HepG2 (cell line): ENCODE results near the gene KMT2A. TPM values are rescaled to one million over a fixed set of nuclear protein-coding genes. Genes with fewer than 3 reads are reported as not detected.

ENCODE experiments used
- ARNT2 ChIP-seq: sonication (generic); formaldehyde crosslinking; IDR thresholded peaks from 2 replicates; pipeline ENCODE4 v1.8.0; 2022; ENCODE audit warnings: mild to moderate bottlenecking, low read depth, missing genetic modification reagents, moderate library complexity
- BHLHE40 ChIP-seq: IDR thresholded peaks from 2 replicates; pipeline ENCODE4 v1.6.1; 2011; ENCODE audit warnings: low read length, improper control_type of control experiment
- CCDC6 ChIP-seq: sonication (generic); formaldehyde crosslinking; IDR thresholded peaks from 2 replicates; pipeline ENCODE4 v1.8.1; 2022; ENCODE audit warnings: mild to moderate bottlenecking, missing genetic modification reagents, moderate library complexity
- CTCF ChIP-seq: sonication (generic); formaldehyde crosslinking; IDR thresholded peaks from 2 replicates; pipeline ENCODE4 v1.5.0; 2020; ENCODE audit warnings: mild to moderate bottlenecking, missing genetic modification reagents, moderate library complexity
- ELF3 ChIP-seq: IDR thresholded peaks from 2 replicates; pipeline ENCODE4 v1.6.1; 2016; ENCODE audit warnings: missing genetic modification reagents, missing compliant biosample characterization
- FOXK1 ChIP-seq: sonication (generic); formaldehyde crosslinking; IDR thresholded peaks from 2 replicates; pipeline ENCODE4 v1.4.0; 2020; ENCODE audit warnings: low read depth, missing genetic modification reagents, borderline replicate concordance
- GABPB1 ChIP-seq: IDR thresholded peaks from 2 replicates; pipeline ENCODE4 v1.6.1; 2016; ENCODE audit warnings: mild to moderate bottlenecking, missing genetic modification reagents, moderate library complexity, missing compliant biosample characterization
- HES4 ChIP-seq: sonication (generic); formaldehyde crosslinking; IDR thresholded peaks from 2 replicates; pipeline ENCODE4 v1.9.0; 2021; ENCODE audit warnings: mild to moderate bottlenecking, missing genetic modification reagents, borderline replicate concordance
- HMG20A ChIP-seq: IDR thresholded peaks from 2 replicates; pipeline ENCODE4 v1.6.1; 2016; ENCODE audit warnings: borderline replicate concordance
- HNF4A ChIP-seq: sonication (generic); formaldehyde crosslinking; IDR thresholded peaks from 2 replicates; pipeline ENCODE4 v1.4.0; 2020; ENCODE audit warnings: missing genetic modification reagents
- MAX ChIP-seq: IDR thresholded peaks from 2 replicates; pipeline ENCODE4 v1.6.1; 2012; ENCODE audit warnings: inconsistent platforms
- RBM39 ChIP-seq: fragments of 200-400 bp; formaldehyde crosslinking; IDR thresholded peaks from one replicate; pipeline ENCODE4 v1.6.1; 2018; ENCODE audit warnings: antibody characterized with exemption, mild to moderate bottlenecking, low read depth, low read length; ENCODE audit not compliant: poor library complexity, severe bottlenecking
- RFXAP ChIP-seq: sonication (generic); formaldehyde crosslinking; IDR thresholded peaks from 2 replicates; pipeline ENCODE4 v1.4.0; 2020; ENCODE audit warnings: missing genetic modification reagents, borderline replicate concordance
- SMC3 ChIP-seq: IDR thresholded peaks from 2 replicates; pipeline ENCODE4 v1.6.1; 2011; ENCODE audit warnings: low read length, improper control_type of control experiment
- SP1 ChIP-seq, 2 experiments: fragments of 450-650 bp in 1 of 2; sonication (generic) in 1 of 2; formaldehyde crosslinking in 1 of 2; IDR thresholded peaks; 2 replicates each; pipeline versions ENCODE4 v1.4.0 to v1.6.1; 2016 to 2020; ENCODE audit warnings: missing genetic modification reagents in 1 of 2
- TGIF2 ChIP-seq: IDR thresholded peaks from 2 replicates; pipeline ENCODE4 v1.6.1; 2016; ENCODE audit warnings: control low read depth, missing compliant biosample characterization
- USF2 ChIP-seq, 2 experiments: sonication (generic) in 1 of 2; formaldehyde crosslinking in 1 of 2; IDR thresholded peaks; 2 replicates each; pipeline versions ENCODE4 v1.5.1 to v1.6.1; 2011 to 2020; ENCODE audit warnings: borderline replicate concordance in 1 of 2, low read depth in 1 of 2, low read length in 1 of 2, mild to moderate bottlenecking in 1 of 2, missing genetic modification reagents in 1 of 2, moderate library complexity in 1 of 2
- ZFP62 ChIP-seq: sonication (generic); formaldehyde crosslinking; IDR thresholded peaks from 2 replicates; pipeline ENCODE4 v1.4.0; 2020; ENCODE audit warnings: missing genetic modification reagents
- ZNF124 ChIP-seq: sonication (generic); formaldehyde crosslinking; IDR thresholded peaks from 2 replicates; pipeline ENCODE4 v1.4.0; 2020; ENCODE audit warnings: missing genetic modification reagents
- ZNF136 ChIP-seq: sonication (generic); formaldehyde crosslinking; IDR thresholded peaks from 2 replicates; pipeline ENCODE4 v1.8.1; 2022; ENCODE audit warnings: low read depth, mild to moderate bottlenecking, moderate library complexity, missing genetic modification reagents
- ZNF138 ChIP-seq: sonication (generic); formaldehyde crosslinking; IDR thresholded peaks from 2 replicates; pipeline ENCODE4 v1.5.0; 2020; ENCODE audit warnings: mild to moderate bottlenecking, low read depth, missing genetic modification reagents
- ZNF543 ChIP-seq: sonication (generic); formaldehyde crosslinking; IDR thresholded peaks from 2 replicates; pipeline ENCODE4 v1.4.0; 2020; ENCODE audit warnings: mild to moderate bottlenecking, missing genetic modification reagents
- ZNF570 ChIP-seq: sonication (generic); formaldehyde crosslinking; IDR thresholded peaks from 2 replicates; pipeline ENCODE4 v1.4.0; 2020; ENCODE audit warnings: mild to moderate bottlenecking, missing genetic modification reagents, borderline replicate concordance
- ZNF674 ChIP-seq: sonication (generic); formaldehyde crosslinking; IDR thresholded peaks from 2 replicates; pipeline ENCODE4 v1.5.0; 2020; ENCODE audit warnings: low read depth, mild to moderate bottlenecking, missing genetic modification reagents
- ZSCAN21 ChIP-seq: sonication (generic); formaldehyde crosslinking; IDR thresholded peaks from 2 replicates; pipeline ENCODE4 v1.8.0; 2022; ENCODE audit warnings: mild to moderate bottlenecking, missing genetic modification reagents, moderate library complexity, borderline replicate concordance
- ZSCAN25 ChIP-seq: sonication (generic); formaldehyde crosslinking; IDR thresholded peaks from 2 replicates; pipeline ENCODE4 v1.8.0; 2022; ENCODE audit warnings: mild to moderate bottlenecking, missing genetic modification reagents
- polyA plus RNA-seq, 8 experiments: library from polyadenylated mRNA; depleted of rRNA in 3 of 8; stranded (reverse) in 7 of 8; unstranded in 1 of 8; fragments of >200 nt; fragmentation: Illumina TruSeq in 4 of 8; extraction: Trizol in 4 of 8; gene quantifications; 2 replicates each; pipeline versions ENCODE4 v1.2.1 to v1.2.3, GENCODE V29; 2011 to 2016; ENCODE audit warnings: low read depth in 4 of 8, missing spikeins in 1 of 8, mixed read lengths in 1 of 8; ENCODE audit not compliant: insufficient read depth in 1 of 8
- total RNA-seq, 5 experiments: library from RNA; depleted of rRNA; stranded (reverse); fragments of >200 nt; fragmentation: Illumina TruSeq; extraction: Trizol; gene quantifications; 2 replicates each; pipeline ENCODE4 v1.2.3, GENCODE V29; 2016; ENCODE audit warnings: low read depth in 1 of 5

The KMT2A gene
- total and polyA plus RNA-seq, 2 of the 13 experiments (the other 11 are each of a cell fraction or from before 2014, with no cell fraction given): 12.4 to 20.0 TPM

- TF ChIP-seq ARNT2 (CRISPR knock-in tag) (peak; percentile 18; the same call in 1 of the 2 replicates), ZFP62 (CRISPR knock-in tag) (no peak), ZSCAN21 (CRISPR knock-in tag) (peak; percentile 67), ZNF674 (CRISPR knock-in tag) (no peak), RBM39 (no peak), HNF4A (CRISPR knock-in tag) (no peak; the same call in 1 of the 2 replicates), MAX (peak; percentile 12), CCDC6 (CRISPR knock-in tag) (peak; percentile 3; the same call in 1 of the 2 replicates), CTCF (CRISPR knock-in tag) (0 out of 2 replicates have a peak, but pooled peaks have one; percentile 10), SMC3 (no peak), ZNF570 (CRISPR knock-in tag) (0 out of 2 replicates have a peak, but pooled peaks have one; percentile 53), ZNF124 (no peak), SP1 (IDR thresholded peaks at IDR 0.05) (no peak), SP1 (CRISPR knock-in tag; IDR thresholded peaks at IDR 0.05) (no peak), FOXK1 (peak; percentile 21; the same call in 1 of the 2 replicates), ELF3 (no peak), ZNF136 (no peak), RFXAP (no peak), TGIF2 (CRISPR knock-in tag) (0 out of 2 replicates have a peak, but pooled peaks have one; percentile 57), HES4 (no peak), BHLHE40 (no peak), GABPB1 (CRISPR knock-in tag) (peak; percentile 42; the same call in 1 of the 2 replicates), ZNF138 (CRISPR knock-in tag) (0 out of 2 replicates have a peak, but pooled peaks have one; percentile 56), ZNF543 (CRISPR knock-in tag) (peak; percentile 48; the same call in 1 of the 2 replicates), ZSCAN25 (CRISPR knock-in tag) (peak; percentile 43; the same call in 1 of the 2 replicates), USF2 (IDR thresholded peaks at IDR 0.05; ENCODE audit: low read depth, low read length) (no peak), USF2 (CRISPR knock-in tag; IDR thresholded peaks at IDR 0.05; ENCODE audit: borderline replicate concordance) (peak; percentile 36; the same call in 1 of the 2 replicates), HMG20A (CRISPR knock-in tag) (no peak)
These were observed 1.6 kb upstream of the KMT2A start (continued) for GRCh38 chr11:118434553-118435289.
